Osteocyte (in vitro differentiated cells): ENCODE data around the gene PGGHG. TPM values are rescaled to one million over a fixed set of nuclear protein-coding genes. Genes with fewer than 3 reads are reported as not detected.
"Not testable (repeated sequence)": the region's sequence is repeated elsewhere in the genome, so short reads cannot be mapped to it uniquely, and the experiment has no call there.

Experiments used
- DNase-seq: peaks from one replicate; pipeline ENCODE4 v3.0.0; 2021; ENCODE audit warnings: mixed read lengths; ENCODE audit not compliant: unreplicated experiment; ENCODE audit errors: extremely low spot score
- H3K27ac Mint-ChIP-seq: one replicate; pipeline ENCODE4 v1.8.0; 2021; ENCODE audit warnings: mild to moderate bottlenecking, mixed read lengths; ENCODE audit not compliant: unreplicated experiment
- H3K27me3 Mint-ChIP-seq: one replicate; pipeline ENCODE4 v1.8.0; 2021; ENCODE audit warnings: mixed read lengths; ENCODE audit not compliant: unreplicated experiment
- H3K36me3 Mint-ChIP-seq: one replicate; pipeline ENCODE4 v1.8.0; 2021; ENCODE audit warnings: mixed read lengths; ENCODE audit not compliant: unreplicated experiment
- H3K4me1 Mint-ChIP-seq: one replicate; pipeline ENCODE4 v1.8.0; 2021; ENCODE audit warnings: mixed read lengths; ENCODE audit not compliant: unreplicated experiment
- H3K4me3 Mint-ChIP-seq: one replicate; pipeline ENCODE4 v1.8.0; 2021; ENCODE audit warnings: mild to moderate bottlenecking, moderate library complexity, mixed read lengths; ENCODE audit not compliant: unreplicated experiment
- H3K9me3 Mint-ChIP-seq: one replicate; pipeline ENCODE4 v1.8.0; 2021; ENCODE audit warnings: mixed read lengths; ENCODE audit not compliant: unreplicated experiment
- CTCF ChIP-seq: fragments of 200-600 bp; sonication (generic); IDR thresholded peaks from 2 replicates; pipeline ENCODE4 v1.5.0; 2021; ENCODE audit warnings: antibody characterized with exemption, mild to moderate bottlenecking, moderate library complexity
- total RNA-seq: library from RNA; stranded (reverse); gene quantifications from 2 replicates; pipeline ENCODE4 v1.2.1, GENCODE V29; 2021

The PGGHG gene
- total RNA-seq, 1 donor from 2014 or later = 43.4 TPM

DNA sequence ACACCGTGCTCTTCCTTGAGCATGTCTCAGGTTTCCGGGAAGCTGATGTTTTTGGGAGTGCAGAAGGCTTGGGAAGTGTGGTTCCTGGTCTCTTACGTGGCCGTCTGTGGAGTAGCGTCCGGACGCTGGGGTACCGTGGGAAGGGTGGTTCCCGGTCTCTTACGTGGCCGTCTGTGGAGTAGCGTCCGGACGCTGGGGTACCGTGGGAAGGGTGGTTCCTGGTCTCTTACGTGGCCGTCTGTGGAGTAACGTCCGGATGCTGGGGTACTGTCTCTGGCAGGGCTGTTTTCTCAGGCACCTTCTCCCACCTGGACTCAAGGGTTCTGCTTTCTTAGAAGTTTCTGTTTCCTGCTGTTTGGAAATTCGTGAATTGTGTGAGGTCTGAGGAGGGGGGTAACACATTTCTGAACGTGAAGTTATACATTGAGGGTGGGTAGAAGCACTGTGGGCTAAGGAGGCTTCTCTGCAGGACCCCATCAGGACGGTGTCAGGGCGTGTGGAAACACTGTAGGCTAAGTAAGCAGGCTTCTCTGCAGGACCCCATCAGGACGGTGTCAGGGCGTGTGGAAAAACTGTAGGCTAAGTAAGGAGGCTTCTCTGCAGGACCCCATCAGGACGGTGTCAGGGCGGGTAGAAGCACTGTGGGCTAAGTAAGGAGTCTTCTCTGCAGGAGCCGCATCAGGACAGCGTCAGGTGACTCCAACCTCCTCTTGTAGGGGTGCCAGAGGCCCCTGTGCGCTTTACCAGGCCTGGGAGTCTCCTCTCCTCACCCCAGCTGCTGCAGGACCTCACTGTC lies 37.1 kb downstream of the PGGHG start:
- no peaks in the 10 kb centered on the region for H3K27me3 Mint-ChIP-seq
- H3K27ac Mint-ChIP-seq = peak overlapping the region; percentile 86
- no peaks in the 10 kb centered on the region for H3K36me3 Mint-ChIP-seq
- H3K4me3 Mint-ChIP-seq = no peak overlapping the region
- DNase-seq = no peak
- no peaks in the 10 kb centered on the region for H3K9me3 Mint-ChIP-seq
- peaks cover 48% of the 10 kb centered on the region for H3K4me1 Mint-ChIP-seq
- TF ChIP-seq CTCF = no peak

DNA sequence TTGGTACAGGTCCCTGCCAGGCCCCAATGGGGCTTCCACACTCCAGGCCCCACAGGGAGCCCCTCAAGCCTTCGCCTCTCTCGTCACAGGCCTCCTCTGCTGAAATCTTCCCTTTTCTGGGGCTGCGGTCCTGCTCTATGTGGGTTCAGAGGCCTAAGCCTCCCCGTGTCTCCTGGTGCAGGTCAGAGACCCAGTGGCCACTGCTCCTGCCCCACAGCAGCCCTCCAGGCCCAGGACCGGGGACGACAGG lies 37.6 kb downstream of the PGGHG start:
- H3K27ac Mint-ChIP-seq = peak overlapping the region; percentile 86
- no peaks in the 10 kb centered on the region for H3K27me3 Mint-ChIP-seq
- H3K4me3 Mint-ChIP-seq = no peak overlapping the region
- TF ChIP-seq CTCF = no peak
- no peaks in the 10 kb centered on the region for H3K9me3 Mint-ChIP-seq
- H3K4me1 Mint-ChIP-seq = peaks cover 51% of the 10 kb centered on the region
- no peak for DNase-seq
- no peaks in the 10 kb centered on the region for H3K36me3 Mint-ChIP-seq

DNA sequence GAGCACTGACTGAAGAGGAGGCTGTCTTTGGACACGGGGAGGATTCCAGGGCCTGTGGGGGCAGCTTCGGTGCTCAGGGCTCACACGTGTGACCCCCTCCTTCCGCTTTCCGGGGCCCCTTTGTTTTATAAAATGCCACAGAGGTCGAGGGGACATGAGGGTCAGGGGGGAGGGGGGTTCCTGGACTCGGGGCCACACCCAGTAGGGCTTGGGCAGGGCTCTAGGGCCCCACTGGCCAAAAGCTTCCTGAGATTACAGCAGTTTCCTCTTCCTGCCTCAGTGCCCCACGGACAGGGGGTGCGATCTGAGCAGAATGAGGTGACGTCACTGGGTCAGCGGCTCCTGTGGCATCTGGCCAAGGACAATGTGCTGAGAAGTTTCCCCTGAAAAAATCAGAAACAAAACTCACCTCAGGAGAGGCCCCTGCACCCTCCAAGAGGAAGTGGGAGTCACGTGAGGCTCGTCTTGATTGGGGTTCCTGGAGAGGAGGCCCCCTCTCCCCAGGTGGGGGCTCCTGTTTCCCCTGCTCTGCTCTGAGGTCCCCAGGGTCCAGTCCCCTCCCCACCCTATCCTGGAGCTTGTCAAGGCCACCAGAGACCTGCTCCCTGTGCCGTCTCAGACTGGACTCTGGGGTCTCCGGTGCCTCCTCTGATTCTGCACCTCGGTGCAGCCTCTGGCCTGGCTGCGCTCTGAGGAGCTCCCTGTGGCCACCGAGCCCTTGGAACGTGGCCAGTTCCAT lies 38.1 kb downstream of the PGGHG start:
- Mint-ChIP-seq H3K4me1 (peaks cover 51% of the 10 kb centered on the region), H3K9me3 (no peaks in the 10 kb centered on the region), H3K27ac (peak overlapping the region; percentile 86), H3K4me3 (peak overlapping the region; percentile 38), H3K36me3 (no peaks in the 10 kb centered on the region), H3K27me3 (no peaks in the 10 kb centered on the region)
- DNase-seq = no peak
- TF ChIP-seq CTCF = no peak

DNA sequence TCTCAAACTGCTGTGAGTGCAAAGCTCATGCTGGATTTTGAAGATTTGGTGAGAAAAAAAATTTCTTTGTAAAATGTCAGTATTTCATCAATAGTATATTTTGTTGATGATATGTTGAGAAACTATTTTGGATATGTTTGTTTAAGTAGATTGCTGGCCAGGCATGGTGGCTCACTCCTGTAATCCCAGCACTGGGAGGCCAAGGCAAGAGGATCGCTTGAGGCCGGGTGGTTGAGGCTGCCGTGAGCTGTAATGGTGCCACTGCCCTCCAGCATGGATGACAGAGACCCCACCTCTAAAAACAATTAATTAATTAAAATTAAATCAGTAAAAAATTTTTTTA lies 38.6 kb downstream of the PGGHG start:
- H3K27ac Mint-ChIP-seq = peak overlapping the region; percentile 86
- no peaks in the 10 kb centered on the region for H3K36me3 Mint-ChIP-seq
- DNase-seq = no peak
- no peaks in the 10 kb centered on the region for H3K9me3 Mint-ChIP-seq
- H3K4me1 Mint-ChIP-seq = peaks cover 51% of the 10 kb centered on the region
- no peak for TF ChIP-seq CTCF
- no peaks in the 10 kb centered on the region for H3K27me3 Mint-ChIP-seq
- peak overlapping the region; percentile 38 for H3K4me3 Mint-ChIP-seq

DNA sequence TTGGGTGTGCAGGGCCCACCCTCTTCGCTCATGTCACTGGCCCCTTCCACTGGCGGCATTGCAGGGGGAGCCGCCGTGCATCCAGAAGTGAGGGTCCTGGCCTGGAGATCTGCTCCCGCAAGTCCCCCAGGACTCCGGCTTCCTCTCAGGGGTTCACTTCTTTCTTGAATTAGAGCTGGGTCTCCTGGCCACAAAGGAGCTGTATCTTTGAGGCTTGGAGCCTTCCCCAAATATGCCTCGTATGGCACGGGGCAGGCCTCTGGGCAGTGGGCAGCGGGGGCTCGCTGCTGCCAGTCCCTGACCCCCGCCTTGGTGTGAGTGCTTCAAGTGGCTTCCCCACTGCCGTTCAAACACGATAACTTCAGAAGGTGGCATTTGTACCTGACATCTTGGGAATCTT lies 39.1 kb downstream of the PGGHG start:
- no peaks in the 10 kb centered on the region for H3K27me3 Mint-ChIP-seq
- no peak for TF ChIP-seq CTCF
- H3K27ac Mint-ChIP-seq = no peak overlapping the region
- no peaks in the 10 kb centered on the region for H3K36me3 Mint-ChIP-seq
- H3K4me1 Mint-ChIP-seq = peaks cover 51% of the 10 kb centered on the region
- no peak for DNase-seq
- H3K4me3 Mint-ChIP-seq = no peak overlapping the region
- H3K9me3 Mint-ChIP-seq = no peaks in the 10 kb centered on the region

DNA sequence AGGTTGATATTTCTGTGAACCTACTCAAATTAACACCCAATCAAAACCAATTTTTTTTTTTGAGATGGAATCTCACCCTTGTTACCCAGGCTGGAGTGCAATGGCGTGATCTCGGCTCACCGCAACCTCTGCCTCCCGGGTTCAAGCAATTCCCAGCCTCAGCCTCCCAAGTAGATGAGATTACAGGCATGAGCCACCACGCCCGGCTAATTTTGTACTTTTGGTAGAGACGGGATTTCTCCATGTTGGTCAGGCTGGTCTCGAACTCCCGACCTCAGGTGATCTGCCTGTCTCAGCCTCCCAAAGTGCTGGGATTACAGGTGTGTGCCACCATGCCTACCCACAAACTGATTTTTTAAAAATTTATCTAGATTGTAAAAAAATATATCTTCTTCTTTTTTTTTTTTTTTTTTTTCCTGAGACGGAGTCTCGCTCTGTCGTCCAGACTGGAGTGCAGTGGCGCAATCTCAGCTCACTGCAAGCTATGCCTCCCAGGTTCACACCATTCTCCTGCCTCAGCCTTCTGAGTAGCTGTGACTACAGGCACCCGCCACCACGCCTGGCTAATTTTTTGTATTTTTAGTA lies 39.7 kb downstream of the PGGHG start:
- not testable (repeated sequence) for DNase-seq, H3K36me3 Mint-ChIP-seq, H3K27me3 Mint-ChIP-seq, H3K9me3 Mint-ChIP-seq, H3K27ac Mint-ChIP-seq, H3K4me3 Mint-ChIP-seq
- H3K4me1 Mint-ChIP-seq = peaks cover 53% of the 10 kb centered on the region
